Breast epithelium (tissue), 4 donors: Measurements from ENCODE around the gene KNSTRN. TPM values are rescaled to one million over a fixed set of nuclear protein-coding genes. Genes with fewer than 3 reads are reported as not detected.

Experiments
- DNase-seq, 2 donors: peaks; one replicate each; pipeline ENCODE4 v3.0.0-alpha.2; 2019; ENCODE audit warnings: low spot score in 2 of 2
- H3K27ac ChIP-seq, 2 donors: fragments of 200-600 bp; sonication (generic) in 1 of 2; one replicate each; pipeline ENCODE4 v1.5.1; 2016 to 2019; ENCODE audit warnings: mild to moderate bottlenecking in 1 of 2
- H3K27me3 ChIP-seq, 2 donors: fragments of 200-600 bp; sonication (generic) in 1 of 2; one replicate each; pipeline versions ENCODE4 v1.5.1 to v1.6.0; 2017 to 2019; ENCODE audit warnings: control low read depth in 1 of 2, mild to moderate bottlenecking in 1 of 2
- H3K36me3 ChIP-seq: fragments of 200-600 bp; one replicate; pipeline ENCODE4 v1.5.1; 2019
- H3K4me1 ChIP-seq, 2 donors: fragments of 200-600 bp; sonication (generic); one replicate each; pipeline ENCODE4 v1.5.1; 2016 to 2019; ENCODE audit warnings: control low read depth in 1 of 2
- H3K4me3 ChIP-seq, 3 donors: fragments of 200-600 bp; sonication (generic); 1 replicate in 2 of 3; 2 replicates in 1 of 3; pipeline ENCODE4 v1.5.1; 2016 to 2019; ENCODE audit warnings: mild to moderate bottlenecking in 3 of 3, moderate library complexity in 2 of 3
- H3K9me3 ChIP-seq, 2 donors: fragments of 200-600 bp; sonication (generic) in 1 of 2; one replicate each; pipeline ENCODE4 v1.5.1; 2016 to 2019; ENCODE audit warnings: control low read depth in 1 of 2
- CTCF ChIP-seq, 3 donors: fragments of 450-650 bp; IDR thresholded peaks; one replicate each; pipeline ENCODE4 v1.5.1; 2016 to 2017; ENCODE audit warnings: antibody characterized with exemption in 3 of 3, mild to moderate bottlenecking in 3 of 3, moderate library complexity in 3 of 3
- POLR2A ChIP-seq: fragments of 450-650 bp; IDR thresholded peaks from one replicate; pipeline ENCODE4 v1.6.1; 2016; ENCODE audit warnings: antibody characterized with exemption, mild to moderate bottlenecking, moderate library complexity
- POLR2AphosphoS5 ChIP-seq, 3 donors: sonication (generic); formaldehyde crosslinking; IDR thresholded peaks; one replicate each; pipeline ENCODE4 v1.6.1; 2017; ENCODE audit warnings: antibody characterized with exemption in 3 of 3
- intact Hi-C: fragments of 100-400 bp; cut with DNase I; formaldehyde crosslinking; loops from one replicate; pipeline ENCODE4 v1.15.1; 2023; ENCODE audit warnings: low total_unique reads
- total RNA-seq, 3 donors: library from RNA; depleted of rRNA; stranded (reverse); fragments of >200 nt; gene quantifications; one replicate each; pipeline ENCODE4 v1.1.0, GENCODE V29; 2016

KNSTRN gene
- total RNA-seq, 3 donors from 2014 or later = 9.1 to 19.8 (median 12.1) TPM

GRCh38 chr15:40369474-40369869 lies 13.0 kb upstream of the KNSTRN start:
- DNase-seq = no peak
- no peak overlapping the region for H3K27ac ChIP-seq
- peaks cover 0 to 7% of the 10 kb centered on the region in 2 donors for H3K4me1 ChIP-seq
- H3K27me3 ChIP-seq = no peaks in the 10 kb centered on the region
- intact Hi-C loops = loop anchor here (10.0 kb wide), 1 partner anchor 55 kb away; no protein-coding TSS in a partner anchor
- TF ChIP-seq POLR2A = no peak
- H3K4me3 ChIP-seq = no peak overlapping the region
- H3K9me3 ChIP-seq = no peaks in the 10 kb centered on the region
- H3K36me3 ChIP-seq = no peaks in the 10 kb centered on the region

- Histone ChIP-seq H3K27ac (no peak overlapping the region), H3K27me3 (no peaks in the 10 kb centered on the region), H3K9me3 (no peaks in the 10 kb centered on the region), H3K4me1 (peaks cover 0 to 7% of the 10 kb centered on the region in 2 donors), H3K4me3 (no peak overlapping the region), H3K36me3 (no peaks in the 10 kb centered on the region)
- intact Hi-C loops = loop anchor here (10.0 kb wide), 1 partner anchor 55 kb away; no protein-coding TSS in a partner anchor
- TF ChIP-seq CTCF (IDR thresholded peaks at IDR 0.05) = no peak
- TF ChIP-seq POLR2AphosphoS5 (IDR thresholded peaks at IDR 0.05) = no peak
- DNase-seq = no peak
These were observed 12.6 kb upstream of the KNSTRN start for GRCh38 chr15:40369971-40370370.

- no peaks in the 10 kb centered on the region for H3K9me3 ChIP-seq
- H3K27me3 ChIP-seq = no peaks in the 10 kb centered on the region
- no peaks in the 10 kb centered on the region for H3K36me3 ChIP-seq
- TF ChIP-seq POLR2A = no peak
- no peak for TF ChIP-seq CTCF (IDR thresholded peaks at IDR 0.05)
- intact Hi-C loops = no loop called here
- no peak for DNase-seq
- H3K27ac ChIP-seq = peak overlapping the region in 1 of 2 donors; percentile 19
- no peaks in the 10 kb centered on the region for H3K4me1 ChIP-seq
- H3K4me3 ChIP-seq = no peak overlapping the region
These were observed 9.5 kb upstream of the KNSTRN start for GRCh38 chr15:40372981-40373380.

- no peaks in the 10 kb centered on the region for H3K4me1 ChIP-seq
- intact Hi-C loops = no loop called here
These were observed 4.9 kb upstream of the KNSTRN start for GRCh38 chr15:40377606-40378005.

GRCh38 chr15:40379374-40379773 lies 3.1 kb upstream of the KNSTRN start:
- H3K27me3 ChIP-seq = no peaks in the 10 kb centered on the region
- H3K4me1 ChIP-seq = peaks cover 0 to 5% of the 10 kb centered on the region in 2 donors
- H3K9me3 ChIP-seq = no peaks in the 10 kb centered on the region
- intact Hi-C loops = no loop called here
- peak overlapping the region in 1 of 2 donors; percentile 40 for H3K27ac ChIP-seq
- H3K4me3 ChIP-seq = no peak overlapping the region
- DNase-seq = no peak
- no peaks in the 10 kb centered on the region for H3K36me3 ChIP-seq
- TF ChIP-seq CTCF (IDR thresholded peaks at IDR 0.05) (no peak), POLR2A (no peak), POLR2AphosphoS5 (IDR thresholded peaks at IDR 0.05) (no peak)

More at GRCh38 chr15:40377606-40378005, 4.9 kb upstream of the KNSTRN start:
- TF ChIP-seq CTCF (IDR thresholded peaks at IDR 0.05) (no peak), POLR2AphosphoS5 (IDR thresholded peaks at IDR 0.05) (no peak), POLR2A (no peak)
- no peaks in the 10 kb centered on the region for H3K27me3 ChIP-seq
- DNase-seq = no peak
- H3K9me3 ChIP-seq = no peaks in the 10 kb centered on the region
- no peak overlapping the region for H3K27ac ChIP-seq
- H3K36me3 ChIP-seq = no peaks in the 10 kb centered on the region
- no peak overlapping the region for H3K4me3 ChIP-seq

GRCh38 chr15:40379853-40380252 lies 2.7 kb upstream of the KNSTRN start:
- intact Hi-C loops = no loop called here
- TF ChIP-seq POLR2A (no peak), POLR2AphosphoS5 (IDR thresholded peaks at IDR 0.05) (no peak), CTCF (IDR thresholded peaks at IDR 0.05) (no peak)
- Histone ChIP-seq H3K36me3 (no peaks in the 10 kb centered on the region), H3K9me3 (no peaks in the 10 kb centered on the region), H3K27ac (peak overlapping the region in 1 of 2 donors; percentile 40), H3K4me1 (peaks cover 0 to 5% of the 10 kb centered on the region in 2 donors), H3K27me3 (no peaks in the 10 kb centered on the region), H3K4me3 (no peak overlapping the region)
- peak in 1 of 2 donors; percentile 78 for DNase-seq
